ENCODE measurements around the gene RIMS4.

The RIMS4 gene

GRCh38 chr20:44810061-44810390 is 320 bp downstream of the RIMS4 start:
- no peak overlapping the region for H3K4me3 Mint-ChIP-seq
- ATAC-seq = no peak
- H3K4me1 Mint-ChIP-seq = peaks cover 12% of the 10 kb centered on the region
- no peak overlapping the region for H3K27ac Mint-ChIP-seq
- peaks cover 67% of the 10 kb centered on the region for H3K27me3 Mint-ChIP-seq
- no peaks in the 10 kb centered on the region for H3K36me3 Mint-ChIP-seq
- no peaks in the 10 kb centered on the region for H3K9me3 Mint-ChIP-seq

- Mint-ChIP-seq H3K27ac (no peak overlapping the region), H3K4me1 (peaks cover 12% of the 10 kb centered on the region), H3K9me3 (no peaks in the 10 kb centered on the region), H3K27me3 (peaks cover 71% of the 10 kb centered on the region), H3K36me3 (no peaks in the 10 kb centered on the region), H3K4me3 (peak overlapping the region; percentile 60)
- ATAC-seq = no peak
Observed at GRCh38 chr20:44809380-44810060, 826 bp downstream of the RIMS4 start.

GRCh38 chr20:44807684-44808056 is 2.7 kb downstream of the RIMS4 start:
- peaks cover 63% of the 10 kb centered on the region for H3K27me3 Mint-ChIP-seq
- no peaks in the 10 kb centered on the region for H3K9me3 Mint-ChIP-seq
- no peak overlapping the region for H3K4me3 Mint-ChIP-seq
- peaks cover 12% of the 10 kb centered on the region for H3K4me1 Mint-ChIP-seq
- ATAC-seq = no peak
- no peak overlapping the region for H3K27ac Mint-ChIP-seq
- H3K36me3 Mint-ChIP-seq = no peaks in the 10 kb centered on the region

DNA sequence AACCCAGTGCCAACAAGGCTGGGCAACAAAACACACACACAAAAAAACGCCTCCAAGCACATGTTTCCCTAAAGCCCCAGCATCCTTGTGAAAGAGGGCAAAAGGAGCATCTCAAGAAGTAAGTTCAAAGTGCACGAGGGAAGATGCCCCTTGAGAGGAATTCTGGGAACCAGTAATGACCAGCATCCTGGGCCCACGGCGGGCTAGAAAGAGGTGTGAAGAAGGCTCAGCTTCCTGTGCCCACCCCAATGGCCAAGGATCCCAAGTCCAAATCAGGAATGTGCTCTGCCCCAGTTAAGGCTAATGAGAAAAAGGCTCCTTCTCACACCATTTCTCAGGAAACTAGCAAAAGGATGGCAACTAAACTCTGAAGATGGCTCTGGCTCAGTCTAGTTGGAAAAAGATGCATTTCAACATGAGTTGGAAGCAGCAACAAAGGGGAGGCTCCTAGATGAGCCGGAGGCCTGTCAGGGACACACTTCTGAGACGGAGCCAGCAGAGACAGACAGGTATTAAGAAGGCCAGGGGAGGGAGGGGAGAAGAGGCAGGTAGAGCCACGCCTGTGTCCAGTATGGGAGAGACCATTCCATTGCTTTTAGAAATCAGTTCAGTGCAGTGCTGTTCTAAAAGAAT is 3.2 kb downstream of the RIMS4 start:
- Mint-ChIP-seq H3K36me3 (no peaks in the 10 kb centered on the region), H3K9me3 (no peaks in the 10 kb centered on the region), H3K27me3 (peaks cover 59% of the 10 kb centered on the region), H3K4me3 (no peak overlapping the region), H3K27ac (no peak overlapping the region), H3K4me1 (peaks cover 12% of the 10 kb centered on the region)
- ATAC-seq = no peak

DNA sequence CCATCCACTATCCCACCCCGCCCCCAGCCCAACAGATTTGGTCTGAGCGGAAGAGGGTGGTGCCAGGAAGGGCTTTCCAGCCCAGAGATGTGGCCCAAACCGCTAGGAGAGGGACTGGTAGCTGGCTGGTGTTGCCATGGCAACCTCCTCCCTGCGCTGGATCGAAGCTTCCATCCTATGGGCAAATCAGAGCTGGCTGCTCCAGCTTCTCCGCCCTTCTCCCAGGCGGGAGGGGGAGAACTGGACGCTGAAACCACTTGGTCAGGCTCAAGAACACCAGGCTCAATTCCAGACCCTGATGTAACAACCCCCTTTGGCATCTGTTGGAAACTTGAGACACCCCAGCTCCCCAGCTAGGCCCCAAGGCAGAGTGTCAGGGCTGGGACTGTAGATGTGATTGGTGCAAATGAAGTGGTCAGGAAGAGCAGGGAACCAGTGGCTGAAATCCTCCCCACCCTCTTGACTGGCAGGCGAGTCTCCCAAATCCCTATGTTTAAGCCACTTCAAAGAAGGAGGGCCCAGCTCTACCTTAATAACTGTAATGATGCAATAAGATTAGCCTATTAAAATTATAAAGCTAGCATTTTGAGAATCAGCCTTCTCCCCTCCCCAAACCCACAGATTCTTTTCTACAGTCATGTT is 4.2 kb downstream of the RIMS4 start:
- Mint-ChIP-seq H3K27ac (no peak overlapping the region), H3K9me3 (no peaks in the 10 kb centered on the region), H3K36me3 (no peaks in the 10 kb centered on the region), H3K27me3 (peaks cover 52% of the 10 kb centered on the region), H3K4me3 (no peak overlapping the region), H3K4me1 (peaks cover 12% of the 10 kb centered on the region)
- ATAC-seq = no peak

DNA sequence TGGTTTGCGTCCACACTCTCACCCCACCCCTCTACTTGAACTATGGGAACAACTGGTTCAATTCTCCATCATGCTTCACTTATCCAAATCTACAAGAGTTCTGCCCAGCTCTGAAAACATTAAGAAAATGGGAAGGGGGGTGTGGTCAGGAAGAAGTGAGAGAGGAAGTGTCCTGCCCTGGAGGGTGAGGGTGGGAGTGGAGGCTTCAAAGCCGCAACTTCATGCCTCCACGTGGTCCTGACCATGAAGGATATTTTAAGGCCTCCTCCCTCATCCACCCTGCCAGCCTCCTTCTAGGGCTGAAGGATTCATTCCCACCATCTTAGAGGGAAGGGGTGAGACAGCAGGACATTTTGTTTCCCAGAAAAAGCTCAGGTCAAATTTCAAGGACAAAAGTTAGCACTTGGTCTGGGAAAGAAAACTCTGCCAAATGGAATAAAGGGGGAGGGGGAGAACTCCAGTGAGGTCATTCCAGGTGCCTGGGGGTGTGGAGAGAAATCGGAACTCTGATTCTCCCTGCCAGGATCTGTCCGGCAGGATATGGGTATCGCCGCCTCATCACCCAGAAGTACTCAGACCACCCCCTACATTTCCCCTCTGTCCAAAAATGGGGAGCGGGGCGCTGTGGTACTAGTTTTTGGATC is 4.9 kb downstream of the RIMS4 start:
- H3K4me1 Mint-ChIP-seq = peaks cover 8% of the 10 kb centered on the region
- ATAC-seq = no peak
- peaks cover 47% of the 10 kb centered on the region for H3K27me3 Mint-ChIP-seq
- H3K9me3 Mint-ChIP-seq = no peaks in the 10 kb centered on the region
- H3K36me3 Mint-ChIP-seq = no peaks in the 10 kb centered on the region
- H3K4me3 Mint-ChIP-seq = no peak overlapping the region
- H3K27ac Mint-ChIP-seq = no peak overlapping the region

DNA sequence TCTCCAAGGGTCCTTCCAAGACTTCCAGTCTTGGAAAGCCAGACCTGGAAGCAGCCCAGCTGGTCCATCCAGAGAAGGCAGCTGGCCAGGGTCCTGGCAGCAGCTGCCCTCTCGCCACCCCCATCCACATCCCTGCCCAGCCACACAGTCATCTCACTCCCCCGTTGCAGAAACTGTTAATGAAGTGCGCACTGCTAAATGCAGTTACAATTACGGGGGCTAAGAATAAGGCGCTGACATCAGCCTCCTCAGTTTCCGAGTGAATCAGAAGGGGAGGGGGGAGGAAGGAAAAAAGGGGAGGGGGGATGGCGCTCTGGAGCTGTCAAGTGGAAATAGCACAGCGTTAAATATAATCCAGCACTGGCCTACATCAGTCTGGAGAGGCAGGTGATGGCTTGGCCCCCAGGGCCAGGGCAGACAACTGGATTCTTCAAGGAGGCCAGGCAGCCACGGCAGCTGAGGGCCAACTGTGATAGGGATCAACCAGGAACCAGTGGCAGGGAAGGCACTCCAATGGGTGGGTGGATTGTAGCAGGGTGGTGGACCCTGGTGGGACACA is 6.9 kb downstream of the RIMS4 start:
- Mint-ChIP-seq H3K36me3 (no peaks in the 10 kb centered on the region), H3K4me1 (no peaks in the 10 kb centered on the region), H3K4me3 (no peak overlapping the region), H3K27me3 (peaks cover 32% of the 10 kb centered on the region), H3K27ac (no peak overlapping the region), H3K9me3 (no peaks in the 10 kb centered on the region)
- ATAC-seq = no peak

GRCh38 chr20:44802702-44803101 is 7.6 kb downstream of the RIMS4 start:
- no peak overlapping the region for H3K4me3 Mint-ChIP-seq
- no peaks in the 10 kb centered on the region for H3K4me1 Mint-ChIP-seq
- H3K36me3 Mint-ChIP-seq = no peaks in the 10 kb centered on the region

DNA sequence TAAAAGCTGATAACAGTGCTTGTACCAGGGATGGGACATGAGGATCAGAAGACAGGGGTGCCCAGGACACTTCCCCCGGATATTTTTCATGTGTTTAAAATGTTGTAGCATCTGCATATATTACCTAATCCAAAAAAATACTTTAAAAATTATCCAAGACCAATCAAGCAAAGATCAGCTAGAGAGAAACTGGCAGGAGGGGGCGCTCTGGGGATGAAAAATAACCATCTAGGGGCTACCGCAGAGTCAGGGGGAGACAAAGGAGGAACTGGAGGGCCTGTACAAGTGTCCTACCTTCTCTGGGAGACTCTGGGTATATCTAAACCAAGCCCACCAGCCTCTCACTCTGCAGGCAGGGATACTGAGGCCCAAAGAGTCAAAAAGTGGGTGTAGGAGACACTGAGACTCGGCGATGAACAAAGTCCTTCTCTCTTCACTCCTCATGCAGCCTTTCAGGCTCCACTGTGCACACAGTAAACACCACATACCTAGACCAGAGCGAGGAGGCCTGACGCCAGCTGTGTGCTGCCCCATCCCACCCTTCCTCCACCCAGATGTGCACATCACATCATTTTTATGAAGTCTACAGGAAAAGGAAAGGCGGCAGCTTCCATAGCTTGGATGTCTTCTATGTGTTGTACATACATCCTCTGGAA is 9.8 kb downstream of the RIMS4 start:
- ATAC-seq = no peak
- H3K4me3 Mint-ChIP-seq = no peak overlapping the region
- peaks cover 18% of the 10 kb centered on the region for H3K27me3 Mint-ChIP-seq
- no peaks in the 10 kb centered on the region for H3K4me1 Mint-ChIP-seq
- H3K9me3 Mint-ChIP-seq = no peaks in the 10 kb centered on the region
- H3K27ac Mint-ChIP-seq = no peak overlapping the region
- no peaks in the 10 kb centered on the region for H3K36me3 Mint-ChIP-seq

More at GRCh38 chr20:44802702-44803101, 7.6 kb downstream of the RIMS4 start:
- no peak overlapping the region for H3K27ac Mint-ChIP-seq
- no peak for ATAC-seq
- peaks cover 24% of the 10 kb centered on the region for H3K27me3 Mint-ChIP-seq
- H3K9me3 Mint-ChIP-seq = no peaks in the 10 kb centered on the region

DNA sequence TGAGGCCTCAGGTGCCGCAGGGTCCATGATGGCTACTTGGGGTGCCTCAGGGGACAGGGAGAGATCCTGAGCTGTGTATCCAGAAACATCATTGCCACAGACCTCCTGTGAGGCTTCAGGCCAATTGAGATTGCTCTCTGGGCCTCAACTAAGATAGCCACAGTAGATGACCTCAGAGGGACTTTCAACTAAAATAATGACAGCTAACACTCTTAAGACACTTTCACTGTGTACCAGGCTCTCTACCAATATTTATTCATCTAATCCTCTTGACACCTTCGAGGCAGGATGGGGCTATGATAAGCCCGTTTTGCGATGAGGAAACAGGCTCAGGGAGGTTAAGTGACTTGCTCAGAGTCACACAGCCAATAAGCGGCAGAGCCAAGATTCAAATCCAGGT is 10.7 kb downstream of the RIMS4 start:
- peaks cover 24% of the 10 kb centered on the region for H3K27me3 Mint-ChIP-seq
- no peaks in the 10 kb centered on the region for H3K4me1 Mint-ChIP-seq
- no peak for ATAC-seq
- H3K9me3 Mint-ChIP-seq = no peaks in the 10 kb centered on the region
- H3K36me3 Mint-ChIP-seq = no peaks in the 10 kb centered on the region
- H3K27ac Mint-ChIP-seq = no peak overlapping the region
- no peak overlapping the region for H3K4me3 Mint-ChIP-seq

DNA sequence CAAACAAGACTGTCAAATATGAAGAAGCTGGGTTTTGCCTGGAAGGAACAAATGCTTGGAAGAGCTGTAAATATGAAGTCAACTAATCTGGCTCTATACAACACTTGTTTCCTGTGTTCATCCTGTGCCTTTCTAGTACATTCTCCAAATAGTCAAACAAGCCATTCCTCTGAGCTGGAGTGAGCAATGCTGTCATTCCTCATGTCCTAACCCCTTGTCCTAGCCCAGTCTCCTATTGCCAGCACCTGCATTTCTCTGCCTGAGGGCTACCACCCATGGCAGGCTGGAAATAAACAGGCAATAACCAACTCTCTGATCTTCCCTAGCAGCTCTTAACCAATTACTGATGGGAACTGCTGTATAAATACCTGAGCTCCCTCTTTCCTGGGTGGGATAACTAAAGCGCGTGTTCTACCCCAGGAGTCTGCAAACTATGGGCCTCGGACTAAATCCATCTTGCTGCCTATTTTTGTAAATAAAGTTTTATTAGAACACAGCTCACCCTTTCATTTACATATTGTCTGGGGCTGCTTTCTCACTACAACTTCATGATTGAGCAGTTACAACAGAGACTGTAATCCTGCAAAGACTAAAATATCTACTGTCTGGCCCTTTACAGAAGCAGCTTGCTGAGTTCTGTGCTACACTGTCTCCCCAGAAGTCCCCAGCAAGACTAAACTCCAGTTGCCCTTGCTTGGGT is 13.4 kb downstream of the RIMS4 start:
- Mint-ChIP-seq H3K4me3 (no peak overlapping the region), H3K27ac (no peak overlapping the region), H3K9me3 (no peaks in the 10 kb centered on the region), H3K27me3 (peaks cover 21% of the 10 kb centered on the region), H3K36me3 (no peaks in the 10 kb centered on the region), H3K4me1 (no peaks in the 10 kb centered on the region)
- no peak for ATAC-seq

DNA sequence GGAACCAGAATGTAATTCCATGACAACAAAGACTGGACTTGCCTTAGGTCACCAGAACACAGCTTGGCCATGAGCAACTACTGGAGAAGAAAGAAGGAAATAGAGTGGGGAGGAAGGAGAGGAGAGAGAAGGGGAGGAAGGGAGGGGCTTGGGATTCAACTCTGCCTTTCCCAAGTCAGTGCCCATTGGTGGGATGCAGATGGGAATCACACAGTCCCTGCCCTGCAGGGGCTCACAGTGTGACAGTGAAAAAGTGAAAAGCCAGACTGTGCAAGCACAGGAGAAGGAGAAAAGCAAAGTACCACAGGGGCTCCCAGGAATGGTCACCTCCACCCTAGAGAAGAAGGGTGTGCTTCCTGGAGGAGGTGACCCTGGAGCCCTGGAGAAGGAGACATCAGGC is 14.0 kb downstream of the RIMS4 start:
- no peaks in the 10 kb centered on the region for H3K4me1 Mint-ChIP-seq
- H3K4me3 Mint-ChIP-seq = no peak overlapping the region
- no peak for ATAC-seq
- H3K27me3 Mint-ChIP-seq = peaks cover 26% of the 10 kb centered on the region
- no peaks in the 10 kb centered on the region for H3K36me3 Mint-ChIP-seq
- no peak overlapping the region for H3K27ac Mint-ChIP-seq
- H3K9me3 Mint-ChIP-seq = no peaks in the 10 kb centered on the region

DNA sequence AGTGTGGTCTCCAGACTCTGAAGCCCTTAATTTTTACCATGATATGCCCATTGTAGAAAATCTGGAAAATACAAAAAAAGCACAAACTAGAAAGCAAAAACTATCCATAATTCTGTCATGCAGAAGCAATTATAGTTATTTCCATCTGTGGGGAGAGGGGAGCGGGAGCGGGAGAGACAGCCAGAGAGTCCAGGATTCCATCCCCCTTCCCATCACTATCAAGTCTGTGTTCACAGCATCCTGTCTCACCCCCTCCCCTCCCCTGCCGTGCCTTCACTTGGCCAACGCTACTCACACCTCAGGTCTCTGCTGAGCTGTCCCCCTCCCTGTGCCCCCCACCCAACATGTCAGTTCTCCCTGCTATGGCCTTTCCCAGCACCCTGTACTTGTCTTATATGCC is 14.5 kb downstream of the RIMS4 start:
- H3K4me1 Mint-ChIP-seq = no peaks in the 10 kb centered on the region
- no peak overlapping the region for H3K4me3 Mint-ChIP-seq
- H3K27me3 Mint-ChIP-seq = peaks cover 26% of the 10 kb centered on the region
- no peak for ATAC-seq
- H3K27ac Mint-ChIP-seq = no peak overlapping the region
- no peaks in the 10 kb centered on the region for H3K36me3 Mint-ChIP-seq
- H3K9me3 Mint-ChIP-seq = no peaks in the 10 kb centered on the region

DNA sequence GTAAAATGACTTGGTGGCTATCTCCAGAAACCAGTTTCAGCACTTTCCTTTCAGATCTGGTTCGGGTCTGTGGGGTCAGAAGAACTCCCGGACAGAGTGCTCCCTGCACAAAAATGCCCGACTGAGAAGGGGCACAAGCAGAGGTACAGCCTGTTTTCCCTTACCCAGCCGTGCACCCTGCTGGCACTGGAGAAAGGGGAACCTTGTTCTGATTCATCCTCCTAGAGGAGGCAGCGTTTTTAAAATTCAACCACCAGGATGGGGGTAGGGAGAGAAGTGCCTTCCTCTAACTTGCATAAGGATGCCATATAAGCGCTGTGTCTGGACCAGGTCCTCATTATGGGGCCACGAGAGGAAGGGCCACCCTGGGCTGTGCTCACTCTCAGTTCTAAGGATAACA is 17.6 kb downstream of the RIMS4 start:
- Mint-ChIP-seq H3K9me3 (no peaks in the 10 kb centered on the region), H3K27me3 (peaks cover 36% of the 10 kb centered on the region), H3K4me1 (no peaks in the 10 kb centered on the region), H3K36me3 (no peaks in the 10 kb centered on the region), H3K27ac (no peak overlapping the region), H3K4me3 (no peak overlapping the region)
- ATAC-seq = no peak
